Omental fat pad (tissue), 4 donors: Measurements from ENCODE around the gene TTC1. TPM values are rescaled to one million over a fixed set of nuclear protein-coding genes. Genes with fewer than 3 reads are reported as not detected.

Experiments used
- ATAC-seq: fragments of 150-250 bp; one replicate; pipeline ENCODE4 v1.9.1; 2016; ENCODE audit warnings: mild to moderate bottlenecking, moderate library complexity; ENCODE audit not compliant: low FRiP score
- DNase-seq: peaks from one replicate; pipeline ENCODE4 v3.0.0-alpha.2; 2019; ENCODE audit warnings: low spot score
- CTCF ChIP-seq, 3 donors: fragments of 450-650 bp; IDR thresholded peaks; one replicate each; pipeline ENCODE4 v1.5.1; 2016 to 2017; ENCODE audit warnings: antibody characterized with exemption in 3 of 3, mild to moderate bottlenecking in 3 of 3, moderate library complexity in 2 of 3
- total RNA-seq, 4 donors: library from RNA; depleted of rRNA; stranded (reverse); fragments of >200 nt; gene quantifications; one replicate each; pipeline ENCODE4 v1.1.0, GENCODE V29; 2016

The TTC1 gene
- total RNA-seq, 4 donors from 2014 or later = 27.3 to 36.4 (median 27.8) TPM

DNA sequence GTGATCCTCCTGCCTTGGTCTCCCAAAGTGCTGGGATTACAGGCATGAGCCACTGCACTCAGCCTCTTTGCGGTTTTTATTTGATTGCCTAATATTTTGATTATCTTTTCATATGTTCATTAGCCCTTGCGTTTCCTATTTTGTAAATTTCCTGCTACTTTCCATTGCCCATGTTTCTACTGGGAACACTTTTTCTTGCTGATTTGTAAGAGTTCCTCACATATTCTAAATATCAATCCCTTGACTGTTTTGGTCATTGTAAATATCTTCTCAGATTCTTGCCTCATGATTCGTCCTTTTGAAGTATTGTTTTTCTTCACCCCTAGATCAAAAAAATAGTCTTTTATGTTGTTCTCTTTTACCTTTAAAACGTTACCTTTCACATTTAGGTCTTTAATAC, 37.9 kb upstream of the TTC1 start:
- DNase-seq (no peak), ATAC-seq (no peak)
- no peak for TF ChIP-seq CTCF (IDR thresholded peaks at IDR 0.05)

DNA sequence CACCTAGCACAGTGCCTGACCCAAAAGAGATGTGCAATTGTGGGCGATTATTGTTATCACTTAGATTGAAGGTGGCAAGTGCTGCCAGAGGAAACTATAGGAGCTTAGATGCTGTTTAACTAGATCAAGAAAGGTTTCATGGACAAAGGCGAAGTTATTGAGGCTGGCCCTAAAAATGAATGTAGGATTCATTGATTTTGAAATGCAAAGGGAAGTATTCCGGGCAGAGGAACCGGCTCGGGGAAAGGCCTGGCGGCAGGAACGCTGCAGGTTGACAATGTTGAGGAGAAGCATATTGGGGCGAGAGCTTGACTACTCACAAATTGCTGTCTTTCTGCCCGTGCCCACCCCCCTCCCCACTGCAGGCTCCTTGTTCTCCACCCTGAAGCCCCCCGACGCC, 37.4 kb upstream of the TTC1 start:
- ATAC-seq = no peak
- no peak for DNase-seq
- TF ChIP-seq CTCF (IDR thresholded peaks at IDR 0.05) = no peak

DNA sequence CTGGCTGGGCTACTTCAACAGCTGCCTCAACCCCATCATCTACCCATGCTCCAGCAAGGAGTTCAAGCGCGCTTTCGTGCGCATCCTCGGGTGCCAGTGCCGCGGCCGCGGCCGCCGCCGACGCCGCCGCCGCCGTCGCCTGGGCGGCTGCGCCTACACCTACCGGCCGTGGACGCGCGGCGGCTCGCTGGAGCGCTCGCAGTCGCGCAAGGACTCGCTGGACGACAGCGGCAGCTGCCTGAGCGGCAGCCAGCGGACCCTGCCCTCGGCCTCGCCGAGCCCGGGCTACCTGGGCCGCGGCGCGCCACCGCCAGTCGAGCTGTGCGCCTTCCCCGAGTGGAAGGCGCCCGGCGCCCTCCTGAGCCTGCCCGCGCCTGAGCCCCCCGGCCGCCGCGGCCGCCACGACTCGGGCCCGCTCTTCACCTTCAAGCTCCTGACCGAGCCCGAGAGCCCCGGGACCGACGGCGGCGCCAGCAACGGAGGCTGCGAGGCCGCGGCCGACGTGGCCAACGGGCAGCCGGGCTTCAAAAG, 36.9 kb upstream of the TTC1 start:
- no peak for TF ChIP-seq CTCF (IDR thresholded peaks at IDR 0.05)
- DNase-seq (no peak), ATAC-seq (peak; percentile 30)

DNA sequence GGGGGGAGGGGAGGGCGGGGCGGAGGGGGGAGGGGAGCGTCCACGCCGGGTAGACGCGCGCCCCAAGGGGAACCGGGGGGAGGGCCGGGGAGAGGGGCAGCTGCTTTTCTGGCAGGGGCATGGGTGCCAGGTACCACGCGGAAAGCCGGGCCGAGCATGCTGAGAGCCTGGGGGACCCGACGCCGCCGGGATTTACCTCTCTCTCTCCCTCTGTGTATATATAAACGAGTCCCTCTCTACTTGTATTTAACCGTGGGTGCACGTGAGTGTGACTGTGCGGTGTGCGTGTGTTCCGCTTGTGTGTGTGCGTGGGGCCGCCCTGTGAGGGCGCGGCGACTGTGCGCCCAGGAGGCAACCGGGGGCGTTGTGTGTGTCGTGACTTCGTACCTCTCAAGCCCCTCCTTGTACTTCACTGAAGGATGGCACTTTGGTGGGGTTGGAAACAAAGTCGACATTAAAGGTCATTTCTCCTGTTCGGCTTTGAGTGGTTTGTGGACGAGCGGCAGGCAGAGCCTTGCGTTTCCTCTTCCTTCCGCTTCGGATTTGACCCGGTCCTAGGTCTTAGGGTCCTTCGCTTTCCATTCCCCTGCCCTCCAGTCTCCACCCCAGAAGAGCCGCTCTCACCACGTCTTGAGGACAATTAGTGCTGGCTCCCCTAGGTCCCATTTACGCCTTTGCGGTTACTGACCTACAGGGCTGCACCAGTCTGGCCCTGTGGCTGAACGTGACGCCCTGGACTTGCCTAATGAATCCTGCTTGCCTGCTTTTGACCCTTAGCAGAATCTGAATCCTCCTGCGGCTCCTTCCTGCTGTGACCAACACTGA, 36.2 kb upstream of the TTC1 start:
- TF ChIP-seq CTCF (IDR thresholded peaks at IDR 0.05) = no peak
- no peak for DNase-seq
- no peak for ATAC-seq

GRCh38 chr5:159975462-159976019, 33.4 kb upstream of the TTC1 start:
- DNase-seq (no peak), ATAC-seq (no peak)
- no peak for TF ChIP-seq CTCF (IDR thresholded peaks at IDR 0.05)

- TF ChIP-seq CTCF (IDR thresholded peaks at IDR 0.05) = no peak
- ATAC-seq = no peak
- DNase-seq = no peak
Observed at GRCh38 chr5:159976921-159977320, 32.0 kb upstream of the TTC1 start.

DNA sequence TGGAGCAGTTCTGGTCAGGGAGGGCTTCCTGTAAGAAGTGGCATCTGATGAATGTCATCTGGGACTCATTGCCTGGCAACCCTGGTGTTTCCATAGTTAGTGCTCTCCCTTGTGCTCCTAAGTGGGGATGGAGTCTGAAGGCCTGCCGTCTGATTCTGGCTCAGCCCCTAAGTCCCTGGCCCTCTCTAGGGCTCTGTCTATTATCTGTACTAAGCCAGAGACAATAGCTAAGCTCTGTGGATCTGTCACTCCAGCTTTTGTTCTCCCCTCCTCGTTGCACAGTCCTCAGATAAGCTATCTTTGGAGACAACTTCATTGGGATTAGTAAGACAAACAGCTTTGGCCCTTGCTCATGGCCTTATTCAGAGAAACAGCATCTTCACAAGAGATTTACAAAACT, 30.6 kb upstream of the TTC1 start:
- ATAC-seq = no peak
- TF ChIP-seq CTCF (IDR thresholded peaks at IDR 0.05) = no peak
- no peak for DNase-seq
